Large intestine (tissue), 3 donors: Measurements from ENCODE around the gene PPFIBP1. TPM values are rescaled to one million over a fixed set of nuclear protein-coding genes. Genes with fewer than 3 reads are reported as not detected.

ENCODE experiments used
- DNase-seq, 2 donors: peaks; one replicate each; pipeline versions ENCODE4 v3.0.0 to v3.0.0-alpha.2; 2013
- H3K27ac ChIP-seq: one replicate; pipeline ENCODE4 v1.5.1; 2013; ENCODE audit warnings: low read length
- H3K27me3 ChIP-seq: 2 replicates; pipeline ENCODE4 v1.6.1; 2013; ENCODE audit warnings: low read length; ENCODE audit not compliant: control insufficient read depth, insufficient read depth
- H3K36me3 ChIP-seq: 2 replicates; pipeline ENCODE4 v1.6.1; 2013; ENCODE audit warnings: low read length; ENCODE audit not compliant: control insufficient read depth, insufficient read depth
- H3K4me1 ChIP-seq: one replicate; pipeline ENCODE4 v1.6.1; 2013; ENCODE audit warnings: low read length; ENCODE audit not compliant: control insufficient read depth, insufficient read depth
- H3K4me3 ChIP-seq: one replicate; pipeline ENCODE4 v1.5.1; 2013; ENCODE audit warnings: low read length
- H3K9me3 ChIP-seq: one replicate; pipeline ENCODE4 v1.6.1; 2013; ENCODE audit warnings: mild to moderate bottlenecking, low read depth, low read length, moderate library complexity; ENCODE audit not compliant: control insufficient read depth
- WGBS: methylation state at CpG from one replicate; pipeline ENCODE4 v1.1.5; 2013; ENCODE audit warnings: low lambda C conversion rate; ENCODE audit not compliant: insufficient coverage; 5-methylcytosine and 5-hydroxymethylcytosine counted together
- polyA plus RNA-seq: library from polyadenylated mRNA; unstranded; fragments of 120-200 nt; gene quantifications from one replicate; pipeline ENCODE4 v1.2.1, GENCODE V29; 2013

Gene PPFIBP1
- polyA plus RNA-seq, 1 donor, result 41.5 TPM

GRCh38 chr12:27511031-27511722 lies 12.8 kb upstream of the PPFIBP1 start:
- Histone ChIP-seq H3K27me3 (no peaks in the 10 kb centered on the region), H3K4me1 (no peaks in the 10 kb centered on the region), H3K4me3 (no peak overlapping the region), H3K9me3 (no peaks in the 10 kb centered on the region), H3K27ac (no peak overlapping the region), H3K36me3 (no peaks in the 10 kb centered on the region)
- no peak for DNase-seq
- 84% methylated on average over 3 of the region's 6 CpGs for WGBS

- 83% methylated on average over 1 of the region's 3 CpGs for WGBS
- DNase-seq, result no peak
- H3K27ac ChIP-seq, result no peak overlapping the region
- no peak overlapping the region for H3K4me3 ChIP-seq
- H3K36me3 ChIP-seq, result no peaks in the 10 kb centered on the region
- no peaks in the 10 kb centered on the region for H3K9me3 ChIP-seq
- H3K27me3 ChIP-seq, result no peaks in the 10 kb centered on the region
- H3K4me1 ChIP-seq, result no peaks in the 10 kb centered on the region
Measured at GRCh38 chr12:27511723-27512045, 12.3 kb upstream of the PPFIBP1 start.

GRCh38 chr12:27513155-27513824 lies 10.7 kb upstream of the PPFIBP1 start:
- Histone ChIP-seq H3K4me3 (no peak overlapping the region), H3K27ac (no peak overlapping the region), H3K36me3 (no peaks in the 10 kb centered on the region), H3K4me1 (no peaks in the 10 kb centered on the region), H3K9me3 (no peaks in the 10 kb centered on the region), H3K27me3 (no peaks in the 10 kb centered on the region)
- WGBS, result 79% methylated on average over 3 of the region's 7 CpGs
- DNase-seq, result no peak

- Histone ChIP-seq H3K27me3 (no peaks in the 10 kb centered on the region), H3K36me3 (no peaks in the 10 kb centered on the region), H3K27ac (no peak overlapping the region), H3K4me1 (no peaks in the 10 kb centered on the region), H3K4me3 (no peak overlapping the region), H3K9me3 (no peaks in the 10 kb centered on the region)
- no peak for DNase-seq
- 73% methylated on average over 2 of the region's 9 CpGs for WGBS
Measured at GRCh38 chr12:27515671-27516070, 8.3 kb upstream of the PPFIBP1 start.

- no peaks in the 10 kb centered on the region for H3K9me3 ChIP-seq
- no peak for DNase-seq
- no CpG with 5 or more reads among the region's 4 CpGs for WGBS
- no peaks in the 10 kb centered on the region for H3K36me3 ChIP-seq
- no peaks in the 10 kb centered on the region for H3K4me1 ChIP-seq
- H3K27me3 ChIP-seq, result no peaks in the 10 kb centered on the region
- no peak overlapping the region for H3K4me3 ChIP-seq
- no peak overlapping the region for H3K27ac ChIP-seq
Measured at GRCh38 chr12:27516625-27517024, 7.4 kb upstream of the PPFIBP1 start.

GRCh38 chr12:27517546-27517945 lies 6.5 kb upstream of the PPFIBP1 start:
- no CpG with 5 or more reads among the region's 3 CpGs for WGBS
- no peaks in the 10 kb centered on the region for H3K4me1 ChIP-seq
- no peaks in the 10 kb centered on the region for H3K27me3 ChIP-seq
- no peak overlapping the region for H3K27ac ChIP-seq
- H3K9me3 ChIP-seq, result no peaks in the 10 kb centered on the region
- H3K36me3 ChIP-seq, result no peaks in the 10 kb centered on the region
- H3K4me3 ChIP-seq, result no peak overlapping the region
- no peak for DNase-seq

GRCh38 chr12:27517961-27518665 lies 5.9 kb upstream of the PPFIBP1 start:
- H3K27ac ChIP-seq, result no peak overlapping the region
- no peaks in the 10 kb centered on the region for H3K27me3 ChIP-seq
- H3K9me3 ChIP-seq, result no peaks in the 10 kb centered on the region
- H3K36me3 ChIP-seq, result no peaks in the 10 kb centered on the region
- peaks cover 3% of the 10 kb centered on the region for H3K4me1 ChIP-seq
- DNase-seq, result no peak
- WGBS, result 36% methylated on average over 2 of the region's 7 CpGs
- no peak overlapping the region for H3K4me3 ChIP-seq

GRCh38 chr12:27521066-27521465 lies 2.9 kb upstream of the PPFIBP1 start:
- WGBS, result no CpG with 5 or more reads among the region's 4 CpGs
- Histone ChIP-seq H3K27me3 (no peaks in the 10 kb centered on the region), H3K4me3 (no peak overlapping the region), H3K9me3 (no peaks in the 10 kb centered on the region), H3K4me1 (peaks cover 9% of the 10 kb centered on the region), H3K27ac (no peak overlapping the region), H3K36me3 (no peaks in the 10 kb centered on the region)
- DNase-seq, result no peak

- Histone ChIP-seq H3K36me3 (no peaks in the 10 kb centered on the region), H3K27ac (no peak overlapping the region), H3K27me3 (no peaks in the 10 kb centered on the region), H3K9me3 (no peaks in the 10 kb centered on the region), H3K4me3 (no peak overlapping the region), H3K4me1 (peaks cover 9% of the 10 kb centered on the region)
- WGBS, result 94% methylated on average over 2 of the region's 4 CpGs
- no peak for DNase-seq
Measured at GRCh38 chr12:27521981-27522380, 2.0 kb upstream of the PPFIBP1 start.

GRCh38 chr12:27523305-27523641 lies 733 bp upstream of the PPFIBP1 start:
- Histone ChIP-seq H3K4me1 (peaks cover 9% of the 10 kb centered on the region), H3K27me3 (no peaks in the 10 kb centered on the region), H3K27ac (peak overlapping the region; percentile 95), H3K4me3 (peak overlapping the region; percentile 93), H3K9me3 (no peaks in the 10 kb centered on the region), H3K36me3 (no peaks in the 10 kb centered on the region)
- DNase-seq, result no peak
- no CpG with 5 or more reads among the region's 6 CpGs for WGBS
